Measurements from ENCODE around the gene GP1BA. TPM values are rescaled to one million over a fixed set of nuclear protein-coding genes. Genes with fewer than 3 reads are reported as not detected.

The GP1BA gene
- total and polyA plus RNA-seq, 4 donors = 0.03 to 2.3 (median 0.18) TPM; not detected in 1

- Histone ChIP-seq H3K9me3 (ENCODE audit: control insufficient read depth in 4 of 4, low read length in 3 of 4) (no peaks in the 10 kb centered on the region), H3K27ac (ENCODE audit: low read depth in 1 of 2, low read length in 2 of 2) (no peak overlapping the region), H3K4me3 (ENCODE audit: low read depth in 1 of 3, low read length in 3 of 3) (no peak overlapping the region), H3K9ac (ENCODE audit: low read depth in 1 of 2, low read length in 2 of 2) (no peak overlapping the region), H3K36me3 (ENCODE audit: control insufficient read depth in 4 of 4, insufficient read depth in 3 of 4, low read depth in 1 of 4, low read length in 3 of 4) (peaks cover 14 to 55% (median 20%) of the 10 kb centered on the region in 4 donors), H3K4me1 (ENCODE audit: control insufficient read depth in 4 of 4, insufficient read depth in 4 of 4, low read length in 3 of 4) (peaks cover 4 to 45% (median 24%) of the 10 kb centered on the region in 4 donors), H3K27me3 (ENCODE audit: control insufficient read depth in 4 of 4, insufficient read depth in 4 of 4, low read length in 3 of 4) (no peaks in the 10 kb centered on the region)
- 95% methylated on average over 13 of the region's 13 CpGs for WGBS
- TF ChIP-seq RXRA (IDR thresholded peaks at IDR 0.05) (no peak), ATF3 (IDR thresholded peaks at IDR 0.05) (no peak), MAX (IDR thresholded peaks at IDR 0.05) (no peak), YY1 (IDR thresholded peaks at IDR 0.05) (no peak), CTCF (IDR thresholded peaks at IDR 0.05; ENCODE audit: low read depth, low read length, missing input control) (no peak), FOXA1 (IDR thresholded peaks at IDR 0.05) (no peak), REST (IDR thresholded peaks at IDR 0.05) (no peak), GABPA (IDR thresholded peaks at IDR 0.05 in 1 of 2, conservative IDR thresholded peaks at IDR 0.05 in 1 of 2) (no peak)
- DNase-seq (ENCODE audit: low spot score) = no peak
Observed at GRCh38 chr17:4895121-4895520, 37.0 kb upstream of the GP1BA start.

GRCh38 chr17:4895657-4896331 lies 36.3 kb upstream of the GP1BA start:
- H3K27me3 ChIP-seq (ENCODE audit: control insufficient read depth in 4 of 4, insufficient read depth in 4 of 4, low read length in 3 of 4) = no peaks in the 10 kb centered on the region

More at GRCh38 chr17:4895657-4896331, 36.3 kb upstream of the GP1BA start:
- Histone ChIP-seq H3K4me1 (ENCODE audit: control insufficient read depth in 4 of 4, insufficient read depth in 4 of 4, low read length in 3 of 4) (peaks cover 4 to 49% (median 26%) of the 10 kb centered on the region in 4 donors), H3K27ac (ENCODE audit: low read depth in 1 of 2, low read length in 2 of 2) (no peak overlapping the region), H3K36me3 (ENCODE audit: control insufficient read depth in 4 of 4, insufficient read depth in 3 of 4, low read depth in 1 of 4, low read length in 3 of 4) (peaks cover 8 to 48% (median 15%) of the 10 kb centered on the region in 4 donors), H3K9me3 (ENCODE audit: control insufficient read depth in 4 of 4, low read length in 3 of 4) (no peaks in the 10 kb centered on the region), H3K4me3 (ENCODE audit: low read depth in 1 of 3, low read length in 3 of 3) (no peak overlapping the region), H3K9ac (ENCODE audit: low read depth in 1 of 2, low read length in 2 of 2) (no peak overlapping the region)
- WGBS = 88% methylated on average over 27 of the region's 27 CpGs
- TF ChIP-seq GABPA (IDR thresholded peaks at IDR 0.05 in 1 of 2, conservative IDR thresholded peaks at IDR 0.05 in 1 of 2) (no peak), SP1 (IDR thresholded peaks at IDR 0.05) (no peak), FOXA1 (IDR thresholded peaks at IDR 0.05) (no peak), HNF4A (conservative IDR thresholded peaks at IDR 0.05) (no peak), HNF4G (IDR thresholded peaks at IDR 0.05) (no peak), YY1 (IDR thresholded peaks at IDR 0.05) (no peak), CTCF (IDR thresholded peaks at IDR 0.05; ENCODE audit: low read depth, low read length, missing input control) (no peak), REST (IDR thresholded peaks at IDR 0.05) (no peak), RXRA (IDR thresholded peaks at IDR 0.05) (no peak), MAX (IDR thresholded peaks at IDR 0.05) (no peak), FOXA2 (IDR thresholded peaks at IDR 0.05) (no peak)
- DNase-seq (ENCODE audit: low spot score) = no peak
